Mononuclear cell (primary cell): ENCODE results near the gene IPP. TPM values are rescaled to one million over a fixed set of nuclear protein-coding genes. Genes with fewer than 3 reads are reported as not detected.
"Not testable (repeated sequence)": the region's sequence is repeated elsewhere in the genome, so short reads cannot be mapped to it uniquely, and the experiment has no call there.

Source experiments
- H3K27me3 ChIP-seq: 2 replicates; pipeline ENCODE4 v1.6.0; 2011; ENCODE audit warnings: low read length, control low read depth; ENCODE audit not compliant: insufficient read depth
- H3K4me1 ChIP-seq: 2 replicates; pipeline ENCODE4 v1.5.1; 2011; ENCODE audit warnings: mild to moderate bottlenecking, low read length, control low read depth; ENCODE audit not compliant: insufficient read depth
- H3K4me3 ChIP-seq: 2 replicates; pipeline ENCODE4 v1.5.1; 2011; ENCODE audit warnings: mild to moderate bottlenecking, low read length, moderate library complexity
- H3K9me3 ChIP-seq: 2 replicates; pipeline ENCODE4 v1.5.1; 2011; ENCODE audit warnings: low read depth, mild to moderate bottlenecking, control low read depth, low read length
- total RNA-seq: library from RNA; depleted of rRNA; stranded (reverse); fragments of >200 nt; gene quantifications from one replicate; pipeline ENCODE4 v1.2.3, GENCODE V29; 2012

The IPP gene
- total RNA-seq, 1 donor: 2.4 TPM

DNA sequence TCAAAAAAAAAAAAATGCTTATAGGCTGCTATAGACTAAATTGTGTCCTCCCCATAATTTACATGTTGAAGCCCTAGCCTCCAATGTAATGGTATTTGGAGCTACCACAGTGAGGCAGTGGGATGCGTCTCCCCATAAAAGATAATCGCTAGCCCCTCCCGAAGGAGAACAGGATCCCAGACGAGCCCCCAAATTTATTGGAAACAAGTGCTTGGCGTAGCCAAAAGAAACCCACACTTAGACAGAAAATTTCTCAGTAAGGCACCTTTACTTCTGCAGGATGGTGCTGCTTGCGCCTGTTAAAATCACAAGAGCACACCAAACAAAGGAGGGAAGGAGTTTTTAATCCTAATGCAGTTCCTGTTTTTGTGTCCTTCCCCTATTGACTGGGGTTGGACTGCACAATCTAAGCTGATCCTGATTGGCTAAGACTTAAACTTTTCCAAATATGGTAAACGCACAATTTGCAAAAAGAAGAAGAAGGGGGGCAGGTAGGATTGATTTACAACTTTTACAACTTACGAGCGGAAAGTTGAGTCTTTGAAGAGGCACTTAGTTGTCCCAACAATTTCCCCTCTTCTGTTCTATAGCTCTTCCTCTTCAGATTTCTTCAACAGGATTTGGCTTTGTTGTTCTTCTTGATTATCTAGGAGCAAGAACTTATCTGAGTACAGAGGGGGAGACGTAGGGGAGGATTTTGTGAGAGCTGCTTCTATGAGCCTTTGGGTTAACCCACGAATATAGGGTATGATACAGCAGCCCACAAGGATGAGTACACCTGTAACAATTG, 3.0 kb upstream of the IPP start:
- no peaks in the 10 kb centered on the region for H3K27me3 ChIP-seq
- no peak overlapping the region for H3K4me3 ChIP-seq
- H3K9me3 ChIP-seq: no peaks in the 10 kb centered on the region
- peaks cover 17% of the 10 kb centered on the region for H3K4me1 ChIP-seq

- Histone ChIP-seq H3K4me3 (no peak overlapping the region), H3K4me1 (peaks cover 17% of the 10 kb centered on the region), H3K27me3 (no peaks in the 10 kb centered on the region), H3K9me3 (no peaks in the 10 kb centered on the region)
Observed at GRCh38 chr1:45752441-45753052, 2.1 kb upstream of the IPP start.

DNA sequence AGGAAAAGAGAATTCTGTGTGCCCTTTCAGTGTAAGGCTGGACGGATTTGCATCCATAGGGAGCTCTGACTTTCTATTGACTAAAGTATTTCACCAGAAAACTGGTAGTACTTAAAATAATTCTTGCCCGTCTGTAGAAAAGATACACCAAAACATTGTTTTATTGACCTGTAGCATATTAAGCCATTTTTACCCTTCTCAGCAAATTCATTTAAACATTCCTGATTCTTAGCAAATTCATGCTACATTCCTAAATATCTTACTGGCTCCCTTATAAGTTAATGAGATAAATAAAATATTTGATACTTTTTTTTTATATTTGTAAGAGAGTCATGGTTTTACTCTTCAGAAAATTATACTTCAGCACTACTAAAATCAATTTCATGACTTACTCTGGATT, 1.6 kb upstream of the IPP start:
- no peaks in the 10 kb centered on the region for H3K27me3 ChIP-seq

DNA sequence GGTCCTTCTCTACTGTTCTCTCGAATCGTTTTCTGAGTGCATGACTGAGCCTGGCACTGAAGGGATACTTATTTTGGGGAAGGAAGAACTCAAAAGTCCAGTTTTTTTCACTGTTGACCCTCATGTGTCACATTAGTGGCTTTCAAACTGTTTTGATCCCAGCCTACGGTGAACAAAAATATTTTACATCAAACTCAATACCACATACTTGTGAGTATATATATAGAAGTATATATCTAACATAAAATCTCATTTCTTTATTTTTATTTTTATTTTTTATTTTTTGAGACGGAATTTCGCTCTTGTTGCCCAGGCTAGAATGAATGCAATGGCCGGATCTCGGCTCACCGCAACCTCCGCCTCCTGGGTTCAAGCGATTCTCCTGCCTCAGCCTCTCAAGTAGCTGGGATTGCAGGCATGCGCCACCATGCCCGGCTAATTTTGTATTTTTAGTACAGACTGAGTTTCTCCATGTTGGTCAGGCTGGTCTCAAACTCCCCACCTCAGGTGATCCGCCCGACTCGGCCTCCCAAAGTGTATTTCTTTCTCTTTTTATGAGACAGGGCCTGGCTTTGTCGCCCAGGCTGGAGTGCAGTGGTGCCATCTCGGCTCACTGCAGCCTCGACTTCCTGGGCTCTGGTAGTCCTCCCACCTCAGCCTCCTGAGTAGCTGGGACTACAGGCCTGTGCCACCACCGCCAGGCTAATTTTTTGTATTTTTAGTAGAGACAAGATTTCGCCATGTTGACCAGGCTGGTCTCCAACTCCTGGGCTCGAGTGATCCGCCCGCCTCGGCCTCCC, 786 bp upstream of the IPP start:
- H3K27me3 ChIP-seq, H3K9me3 ChIP-seq: not testable (repeated sequence)
- Histone ChIP-seq H3K4me1 (peaks cover 17% of the 10 kb centered on the region), H3K4me3 (peak overlapping the region; percentile 57)

More for the DNA sequence above, 1.6 kb upstream of the IPP start:
- H3K9me3 ChIP-seq: no peaks in the 10 kb centered on the region
- H3K4me3 ChIP-seq: no peak overlapping the region
- peaks cover 17% of the 10 kb centered on the region for H3K4me1 ChIP-seq

DNA sequence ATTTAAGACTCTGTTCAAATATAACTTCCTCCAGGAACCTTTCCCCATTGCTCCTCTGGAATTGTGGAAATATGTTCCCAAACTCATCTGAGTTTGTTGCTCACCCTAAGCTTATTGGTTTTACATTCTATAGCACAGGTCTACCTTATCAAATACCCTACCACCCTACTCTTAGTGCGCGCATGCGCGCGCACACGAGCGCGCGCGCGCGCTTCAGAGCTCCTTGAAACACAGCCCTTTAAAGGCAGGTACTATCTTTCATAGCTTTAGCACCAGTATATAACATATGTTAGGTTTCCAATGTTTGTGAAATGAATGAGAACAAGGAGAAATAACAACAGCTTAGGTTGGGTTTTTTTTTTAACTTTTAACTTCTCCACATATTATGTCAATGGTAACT, 3.5 kb downstream of the IPP start:
- Histone ChIP-seq H3K27me3 (no peaks in the 10 kb centered on the region), H3K4me3 (no peak overlapping the region), H3K9me3 (no peaks in the 10 kb centered on the region), H3K4me1 (peaks cover 17% of the 10 kb centered on the region)

GRCh38 chr1:45739641-45740156, 10.8 kb downstream of the IPP start:
- H3K9me3 ChIP-seq, H3K4me3 ChIP-seq, H3K27me3 ChIP-seq, H3K4me1 ChIP-seq: not testable (repeated sequence)

GRCh38 chr1:45739137-45739536, 11.3 kb downstream of the IPP start:
- Histone ChIP-seq H3K27me3 (no peaks in the 10 kb centered on the region), H3K9me3 (no peaks in the 10 kb centered on the region), H3K4me3 (no peak overlapping the region), H3K4me1 (no peaks in the 10 kb centered on the region)

DNA sequence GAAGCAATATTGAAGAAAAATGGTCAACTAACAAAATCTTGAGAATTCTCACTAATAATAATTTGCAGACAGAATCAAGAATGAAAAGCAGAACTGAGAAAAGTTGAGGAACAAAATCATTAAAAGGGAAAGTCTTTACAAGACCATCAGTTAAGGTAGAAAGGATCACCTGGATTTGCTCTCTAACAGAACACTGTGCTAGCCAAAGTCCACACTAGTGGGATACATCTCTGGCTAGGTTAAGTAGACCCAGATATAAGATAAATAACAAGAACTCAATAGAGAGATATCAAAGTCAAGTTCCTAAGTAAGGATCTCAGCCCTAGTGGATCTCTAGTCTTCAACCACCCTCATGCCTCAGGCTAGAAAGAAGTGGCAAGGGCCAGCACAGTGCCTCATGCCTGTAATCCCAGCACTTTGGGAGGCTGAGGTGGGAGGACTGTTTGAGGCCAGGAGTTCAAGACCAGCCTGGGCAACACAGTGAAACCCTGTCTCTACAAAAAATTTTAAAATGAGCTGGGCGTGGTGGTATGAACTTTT, 19.6 kb downstream of the IPP start:
- Histone ChIP-seq H3K9me3 (no peaks in the 10 kb centered on the region), H3K4me1 (no peaks in the 10 kb centered on the region), H3K4me3 (no peak overlapping the region), H3K27me3 (no peaks in the 10 kb centered on the region)

DNA sequence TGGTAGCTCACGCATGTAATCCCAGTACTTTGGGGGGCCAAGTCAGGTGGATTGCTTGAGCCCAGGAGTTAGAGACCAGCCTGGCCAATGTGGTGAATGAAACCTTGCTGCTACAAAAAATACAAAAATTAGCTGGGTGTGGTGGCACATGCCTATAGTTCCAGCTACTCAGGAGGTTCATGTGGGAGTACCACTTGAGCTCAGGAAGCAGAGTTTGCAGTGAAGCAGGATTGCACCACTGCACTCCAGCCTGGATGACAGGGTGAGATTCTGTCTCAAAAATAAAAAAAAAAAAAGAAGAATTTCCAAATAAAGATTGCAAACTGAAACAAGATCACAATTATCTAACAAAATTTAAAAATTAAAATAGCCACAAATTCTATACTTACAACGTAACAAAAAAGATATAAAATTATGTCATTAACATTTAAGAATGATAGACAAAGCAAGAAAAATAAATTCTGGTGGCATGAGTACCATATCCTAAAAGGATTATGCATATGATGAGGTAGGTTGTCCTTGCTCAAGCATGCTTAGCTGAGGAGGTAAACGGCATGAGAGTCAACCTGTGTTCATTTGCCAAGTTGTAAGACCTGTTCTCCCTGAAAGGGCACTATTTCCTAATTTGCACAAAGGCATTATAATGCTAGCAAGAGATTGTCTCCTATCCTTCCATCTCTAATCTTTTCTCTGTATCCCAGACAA, 20.2 kb downstream of the IPP start:
- H3K9me3 ChIP-seq: no peaks in the 10 kb centered on the region
- no peaks in the 10 kb centered on the region for H3K4me1 ChIP-seq
- no peak overlapping the region for H3K4me3 ChIP-seq
- H3K27me3 ChIP-seq: no peaks in the 10 kb centered on the region

- not testable (repeated sequence) for H3K4me3 ChIP-seq, H3K9me3 ChIP-seq, H3K27me3 ChIP-seq, H3K4me1 ChIP-seq
Observed at GRCh38 chr1:45726007-45726406, 24.4 kb downstream of the IPP start.

- no peaks in the 10 kb centered on the region for H3K9me3 ChIP-seq
- no peaks in the 10 kb centered on the region for H3K27me3 ChIP-seq
- H3K4me3 ChIP-seq: no peak overlapping the region
- H3K4me1 ChIP-seq: peaks cover 3% of the 10 kb centered on the region
Observed at GRCh38 chr1:45723248-45723930, 27.1 kb downstream of the IPP start.

DNA sequence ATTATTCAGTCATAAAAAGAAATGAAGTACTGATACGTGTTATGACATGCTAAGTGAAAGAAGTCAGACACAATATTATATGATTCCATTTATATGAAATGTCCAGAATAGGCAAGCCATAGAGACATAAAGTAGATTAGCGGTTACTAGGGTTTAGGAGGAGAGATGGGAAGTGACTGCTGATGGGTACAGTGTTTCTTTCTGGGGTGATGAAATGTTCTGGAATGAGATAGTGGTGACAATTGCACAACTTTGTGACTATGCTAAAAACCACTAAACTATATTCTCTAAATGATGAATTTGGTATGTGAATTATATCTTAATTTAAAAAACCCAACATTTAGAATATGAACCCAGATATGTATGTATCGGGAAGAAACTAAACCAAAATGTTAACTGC, 27.6 kb downstream of the IPP start:
- Histone ChIP-seq H3K4me1 (peaks cover 3% of the 10 kb centered on the region), H3K4me3 (no peak overlapping the region), H3K27me3 (no peaks in the 10 kb centered on the region), H3K9me3 (no peaks in the 10 kb centered on the region)

DNA sequence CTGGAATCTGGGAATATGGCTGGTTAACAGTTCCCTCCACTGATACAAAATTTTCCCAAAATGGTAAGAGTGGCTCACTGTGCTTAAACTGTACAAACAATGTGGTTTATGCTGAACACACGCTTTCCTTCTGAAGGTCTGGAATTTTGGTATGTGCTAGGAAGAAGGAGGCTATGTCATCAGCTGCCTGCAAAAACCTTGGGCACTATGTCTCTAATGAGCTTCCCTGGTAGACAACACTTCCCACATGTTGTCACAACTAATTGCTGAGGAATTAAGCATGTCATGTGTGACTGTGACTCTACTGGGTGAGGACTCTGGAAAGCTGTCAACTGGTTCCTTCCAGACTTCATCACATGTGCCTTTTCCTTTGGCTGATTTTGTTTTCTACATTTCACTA, 29.2 kb downstream of the IPP start:
- peaks cover 3% of the 10 kb centered on the region for H3K4me1 ChIP-seq
- no peaks in the 10 kb centered on the region for H3K27me3 ChIP-seq
- H3K9me3 ChIP-seq: no peaks in the 10 kb centered on the region
- H3K4me3 ChIP-seq: no peak overlapping the region

- no peak overlapping the region for H3K4me3 ChIP-seq
- H3K9me3 ChIP-seq: no peaks in the 10 kb centered on the region
- H3K4me1 ChIP-seq: peaks cover 2% of the 10 kb centered on the region
- H3K27me3 ChIP-seq: no peaks in the 10 kb centered on the region
Observed at GRCh38 chr1:45718289-45718688, 32.2 kb downstream of the IPP start.
